ENCODE measurements around the gene BCKDHA.

BCKDHA gene

GRCh38 chr19:41439441-41440222, 42.0 kb downstream of the BCKDHA start, which contains the start of gene DMAC2:
Gene DMAC2 (minus strand): TSS chr19:41439912. CDS start chr19:41439899, 13 bp downstream.
- peak; percentile 98 for ATAC-seq
- peaks cover 5% of the 10 kb centered on the region for H3K4me1 Mint-ChIP-seq
- no peak within 1 kb of the TSS for H3K4me3 Mint-ChIP-seq
- no peaks in the 10 kb centered on the region for H3K9me3 Mint-ChIP-seq
- no peaks in the 10 kb centered on the region for H3K27me3 Mint-ChIP-seq
- H3K27ac Mint-ChIP-seq = peak within 1 kb of the TSS in 1 of 2 donors; percentile 78
- DNase-seq = peak; percentile 92 to 94

- Mint-ChIP-seq H3K4me3 (no peak overlapping the region), H3K9me3 (no peaks in the 10 kb centered on the region), H3K27me3 (peaks cover 4% of the 10 kb centered on the region), H3K4me1 (peaks cover 5% of the 10 kb centered on the region), H3K27ac (no peak overlapping the region)
- no peak for DNase-seq
- ATAC-seq = no peak
Observed at GRCh38 chr19:41441321-41441945, 43.8 kb downstream of the BCKDHA start.

- no peak for ATAC-seq
- no peak for DNase-seq
- no peaks in the 10 kb centered on the region for H3K9me3 Mint-ChIP-seq
- peaks cover 7% of the 10 kb centered on the region for H3K27me3 Mint-ChIP-seq
- peaks cover 5% of the 10 kb centered on the region for H3K4me1 Mint-ChIP-seq
- H3K27ac Mint-ChIP-seq = peak within 1 kb of the TSS in 1 of 2 donors; percentile 6
- no peak within 1 kb of the TSS for H3K4me3 Mint-ChIP-seq
Observed at GRCh38 chr19:41442473-41443355, 45.1 kb downstream of the BCKDHA start, which contains the start of gene ERICH4. Gene ERICH4 (plus strand): TSS chr19:41443156. CDS start chr19:41443170, 14 bp downstream.

- ATAC-seq (no peak), DNase-seq (no peak)
- Mint-ChIP-seq H3K27ac (peak overlapping the region in 1 of 2 donors; percentile 0), H3K4me3 (no peak overlapping the region), H3K9me3 (no peaks in the 10 kb centered on the region), H3K27me3 (peaks cover 7% of the 10 kb centered on the region), H3K4me1 (peaks cover 5% of the 10 kb centered on the region)
Observed at GRCh38 chr19:41443813-41444455, 46.3 kb downstream of the BCKDHA start.

- Mint-ChIP-seq H3K27me3 (peaks cover 20% of the 10 kb centered on the region), H3K27ac (no peak overlapping the region), H3K9me3 (no peaks in the 10 kb centered on the region), H3K4me3 (no peak overlapping the region), H3K4me1 (peaks cover 12% of the 10 kb centered on the region)
- ATAC-seq (no peak), DNase-seq (no peak)
Observed at GRCh38 chr19:41445575-41445974, 48.0 kb downstream of the BCKDHA start.

- no peak for DNase-seq
- Mint-ChIP-seq H3K9me3 (no peaks in the 10 kb centered on the region), H3K4me3 (peak overlapping the region in 1 of 2 donors; percentile 33), H3K4me1 (peaks cover 12% of the 10 kb centered on the region), H3K27ac (no peak overlapping the region), H3K27me3 (peaks cover 20% of the 10 kb centered on the region)
- no peak for ATAC-seq
Observed at GRCh38 chr19:41447732-41448332, 50.2 kb downstream of the BCKDHA start.

GRCh38 chr19:41449079-41449864, 51.7 kb downstream of the BCKDHA start:
- H3K4me3 Mint-ChIP-seq = peak overlapping the region; percentile 85 to 87
- no peaks in the 10 kb centered on the region for H3K9me3 Mint-ChIP-seq
- H3K27me3 Mint-ChIP-seq = peaks cover 20% of the 10 kb centered on the region
- ATAC-seq (peak; percentile 89), DNase-seq (peak; percentile 74 to 76)
- H3K27ac Mint-ChIP-seq = peak overlapping the region in 1 of 2 donors; percentile 78
- H3K4me1 Mint-ChIP-seq = peaks cover 12% of the 10 kb centered on the region

GRCh38 chr19:41449865-41450178, 52.2 kb downstream of the BCKDHA start:
- no peak overlapping the region for H3K4me3 Mint-ChIP-seq
- H3K9me3 Mint-ChIP-seq = no peaks in the 10 kb centered on the region
- ATAC-seq (peak; percentile 44), DNase-seq (no peak)
- no peak overlapping the region for H3K27ac Mint-ChIP-seq
- peaks cover 12% of the 10 kb centered on the region for H3K4me1 Mint-ChIP-seq
- peaks cover 20% of the 10 kb centered on the region for H3K27me3 Mint-ChIP-seq

GRCh38 chr19:41452584-41453275, 55.1 kb downstream of the BCKDHA start:
- no peak for ATAC-seq
- no peak overlapping the region for H3K4me3 Mint-ChIP-seq
- no peak overlapping the region for H3K27ac Mint-ChIP-seq
- H3K9me3 Mint-ChIP-seq = no peaks in the 10 kb centered on the region
- H3K27me3 Mint-ChIP-seq = peaks cover 21% of the 10 kb centered on the region
- peaks cover 34% of the 10 kb centered on the region for H3K4me1 Mint-ChIP-seq
- DNase-seq = no peak

- Mint-ChIP-seq H3K27me3 (peaks cover 25% of the 10 kb centered on the region), H3K4me3 (no peak overlapping the region), H3K27ac (no peak overlapping the region), H3K9me3 (no peaks in the 10 kb centered on the region), H3K4me1 (peaks cover 27% of the 10 kb centered on the region)
- DNase-seq (no peak), ATAC-seq (no peak)
Observed at GRCh38 chr19:41455936-41456335, 58.3 kb downstream of the BCKDHA start.

GRCh38 chr19:41456342-41456918, 58.8 kb downstream of the BCKDHA start:
- ATAC-seq (no peak), DNase-seq (no peak)
- peaks cover 27% of the 10 kb centered on the region for H3K4me1 Mint-ChIP-seq
- H3K9me3 Mint-ChIP-seq = no peaks in the 10 kb centered on the region
- H3K27ac Mint-ChIP-seq = no peak overlapping the region
- H3K4me3 Mint-ChIP-seq = no peak overlapping the region
- peaks cover 26% of the 10 kb centered on the region for H3K27me3 Mint-ChIP-seq

GRCh38 chr19:41457241-41457640, 59.6 kb downstream of the BCKDHA start:
- H3K4me1 Mint-ChIP-seq = peaks cover 27% of the 10 kb centered on the region
- peak overlapping the region in 1 of 2 donors; percentile 24 for H3K27ac Mint-ChIP-seq
- H3K4me3 Mint-ChIP-seq = peak overlapping the region; percentile 5 to 26
- no peaks in the 10 kb centered on the region for H3K9me3 Mint-ChIP-seq
- ATAC-seq (peak; percentile 97), DNase-seq (no peak)
- H3K27me3 Mint-ChIP-seq = peaks cover 26% of the 10 kb centered on the region

- Mint-ChIP-seq H3K9me3 (no peaks in the 10 kb centered on the region), H3K27ac (no peak overlapping the region), H3K27me3 (peaks cover 45% of the 10 kb centered on the region), H3K4me1 (peaks cover 15% of the 10 kb centered on the region), H3K4me3 (no peak overlapping the region)
- ATAC-seq = no peak
- no peak for DNase-seq
Observed at GRCh38 chr19:41462497-41462896, 64.9 kb downstream of the BCKDHA start.

All from stimulated activated naive CD8-positive, alpha-beta T cell treated with anti-CD3 and anti-CD28 coated beads, Interleukin-15, amount 100 ng/mL, for 72 hours (primary cell).